ENCODE data around the gene DDR1.
A peak's percentile ranks its signal among the peaks of the same experiment; 100 is the strongest.

The DDR1 gene

DNA sequence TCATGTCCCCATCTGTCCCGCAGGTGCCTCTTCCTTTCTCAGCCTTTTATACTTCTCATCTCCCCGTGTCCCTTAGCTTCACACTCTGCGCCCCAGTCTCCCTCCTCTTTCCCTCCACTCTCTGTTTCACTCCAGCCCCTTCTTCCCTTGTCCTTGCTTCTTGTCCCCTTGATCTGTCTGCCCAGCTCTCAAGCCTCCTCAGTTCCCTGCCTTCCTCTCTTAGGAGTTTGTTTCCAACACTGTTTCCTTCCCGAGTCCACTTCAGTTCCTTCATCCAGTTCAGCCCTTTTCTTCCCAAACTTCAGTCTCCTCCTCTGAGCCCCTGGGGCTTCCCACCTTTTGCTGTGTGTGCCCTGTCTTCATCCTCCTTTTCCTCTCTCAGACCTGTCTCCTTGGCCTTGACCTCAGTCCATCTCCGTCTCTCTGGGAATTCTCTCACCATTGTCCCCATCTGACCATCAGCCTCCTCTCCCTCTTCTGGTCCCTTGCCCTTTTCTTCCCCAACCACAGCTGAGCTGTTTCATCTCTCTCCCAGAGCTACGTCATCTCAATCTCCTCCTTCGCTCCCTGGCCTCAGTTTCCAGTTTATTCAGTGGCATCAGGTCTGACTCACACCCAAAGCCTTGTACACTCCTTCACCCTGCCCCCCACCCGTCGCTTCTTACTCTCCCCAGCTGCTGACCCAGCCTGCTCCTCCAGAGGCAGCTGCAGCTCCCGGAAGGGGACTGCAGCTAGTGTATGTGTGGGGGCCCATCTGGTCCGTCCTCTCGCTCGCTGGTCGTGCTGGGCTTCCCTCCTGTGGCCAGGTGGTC is 2.7 kb upstream of the DDR1 start:
- DNase-seq = no peak

DNA sequence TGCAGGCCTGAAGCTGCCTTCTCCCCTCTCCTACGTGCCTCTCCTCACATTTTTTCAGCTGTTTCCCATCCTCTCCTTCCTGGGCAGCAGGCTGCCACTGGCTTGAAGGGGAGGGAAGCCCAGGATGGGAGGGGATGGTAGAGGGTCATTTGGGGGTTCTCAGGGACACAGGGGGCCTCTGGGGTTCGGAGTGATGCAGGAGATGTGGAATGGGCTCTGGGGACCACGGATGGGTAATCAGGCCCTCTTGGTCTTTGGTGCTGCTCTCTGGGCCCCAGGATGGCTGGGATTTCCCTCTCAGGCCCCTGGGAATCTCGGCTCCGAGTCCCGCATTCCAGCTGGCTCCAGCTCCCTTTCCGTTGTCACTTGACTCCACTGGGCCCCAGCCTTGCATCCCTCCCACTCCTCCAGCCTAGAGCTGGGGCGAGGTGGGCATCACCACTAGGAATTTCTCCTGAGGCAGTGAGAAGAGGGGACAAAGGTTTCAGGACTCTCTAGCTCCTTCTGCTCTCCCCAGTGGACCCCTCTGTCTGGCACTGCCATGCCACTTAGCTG is 2.0 kb upstream of the DDR1 start:
- DNase-seq = no peak

DNA sequence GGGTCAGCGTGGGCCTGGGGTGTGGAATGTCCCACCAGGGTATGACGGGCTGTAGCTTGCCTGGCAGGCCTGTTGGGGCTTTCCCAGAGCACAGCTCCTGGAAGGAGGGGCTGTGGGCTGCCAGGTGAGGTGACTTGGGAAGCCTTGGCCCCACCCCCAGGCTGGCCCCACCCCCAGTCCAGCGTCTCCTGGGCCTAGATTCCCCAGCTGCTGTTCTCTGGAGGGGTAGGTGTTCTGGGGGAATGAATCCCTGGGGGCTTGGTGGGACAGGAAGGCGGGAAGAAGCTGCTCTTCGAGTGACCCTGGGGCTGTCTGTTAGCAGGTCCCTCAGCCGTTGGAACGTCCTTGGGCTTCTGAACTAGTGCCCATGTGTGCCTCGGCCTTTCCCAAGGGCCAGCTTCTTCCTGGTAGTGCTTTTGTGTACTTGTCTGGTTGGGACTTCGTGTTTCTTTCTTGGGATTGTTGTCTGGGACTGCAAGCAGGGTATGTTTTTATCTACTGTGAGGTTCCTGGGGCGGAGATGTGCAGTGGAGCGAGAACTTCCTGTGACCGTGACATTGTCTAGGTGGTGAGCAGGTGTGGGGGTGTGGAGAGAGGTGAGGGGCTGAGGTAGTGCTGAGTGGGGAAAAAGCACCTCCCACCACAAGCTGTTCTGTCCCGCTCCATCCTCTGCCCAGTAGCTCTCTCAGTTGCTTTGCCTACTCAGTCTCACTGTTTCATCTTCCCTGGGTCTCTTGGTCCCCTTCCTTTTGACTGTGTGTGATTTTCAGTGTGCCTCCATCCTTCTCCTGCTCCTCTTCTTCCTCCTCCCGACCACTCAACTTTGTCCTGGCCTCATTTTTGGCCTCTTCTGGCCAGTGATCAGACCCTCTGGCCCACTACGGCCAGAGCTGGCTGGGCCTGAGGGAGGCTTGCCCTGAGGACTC is 1.3 kb upstream of the DDR1 start:
- DNase-seq = peak; percentile 26

DNA sequence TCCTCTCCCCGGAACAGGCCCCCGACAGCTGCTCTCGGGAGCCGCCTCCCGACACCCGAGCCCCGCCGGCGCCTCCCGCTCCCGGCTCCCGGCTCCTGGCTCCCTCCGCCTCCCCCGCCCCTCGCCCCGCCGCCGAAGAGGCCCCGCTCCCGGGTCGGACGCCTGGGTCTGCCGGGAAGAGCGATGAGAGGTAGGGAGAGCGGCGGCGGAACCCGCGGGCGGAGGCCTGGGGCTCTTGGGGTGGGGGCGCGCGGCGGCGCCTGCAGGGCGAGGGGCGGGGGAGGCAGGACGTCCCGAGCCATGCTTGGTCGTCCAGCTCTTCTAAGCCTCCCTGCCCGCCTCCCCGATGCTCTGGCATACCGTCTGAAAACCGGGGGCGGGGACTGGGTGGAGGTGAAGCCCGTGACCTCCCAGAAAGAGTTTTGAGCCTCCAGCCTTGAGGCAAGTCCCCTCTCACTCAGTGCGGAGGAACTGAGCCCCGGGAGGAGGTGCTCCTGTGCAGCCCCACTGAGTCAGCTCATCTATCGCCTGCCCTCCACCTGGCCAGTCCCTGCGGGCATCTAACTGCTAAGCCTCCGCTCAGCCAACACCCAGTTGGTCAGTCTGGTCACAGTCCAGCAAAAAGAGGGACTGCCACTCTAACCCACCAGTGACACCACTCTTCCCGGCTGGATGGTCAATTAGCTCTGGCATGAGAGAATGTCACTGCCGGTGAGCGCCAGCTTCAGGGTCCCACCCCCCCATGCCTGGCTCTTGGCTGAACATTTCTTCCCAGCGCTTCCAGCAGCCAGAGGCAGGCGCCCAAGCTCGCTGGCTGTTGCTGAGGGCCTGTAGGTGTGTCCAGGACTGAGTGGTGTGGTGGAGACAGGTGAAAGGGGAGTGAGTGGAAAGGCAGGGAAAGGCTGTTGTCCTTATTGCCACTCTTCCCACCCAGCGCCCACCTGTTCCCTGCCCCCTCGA is 482 bp downstream of the DDR1 start:
- peak; percentile 46 for DNase-seq

DNA sequence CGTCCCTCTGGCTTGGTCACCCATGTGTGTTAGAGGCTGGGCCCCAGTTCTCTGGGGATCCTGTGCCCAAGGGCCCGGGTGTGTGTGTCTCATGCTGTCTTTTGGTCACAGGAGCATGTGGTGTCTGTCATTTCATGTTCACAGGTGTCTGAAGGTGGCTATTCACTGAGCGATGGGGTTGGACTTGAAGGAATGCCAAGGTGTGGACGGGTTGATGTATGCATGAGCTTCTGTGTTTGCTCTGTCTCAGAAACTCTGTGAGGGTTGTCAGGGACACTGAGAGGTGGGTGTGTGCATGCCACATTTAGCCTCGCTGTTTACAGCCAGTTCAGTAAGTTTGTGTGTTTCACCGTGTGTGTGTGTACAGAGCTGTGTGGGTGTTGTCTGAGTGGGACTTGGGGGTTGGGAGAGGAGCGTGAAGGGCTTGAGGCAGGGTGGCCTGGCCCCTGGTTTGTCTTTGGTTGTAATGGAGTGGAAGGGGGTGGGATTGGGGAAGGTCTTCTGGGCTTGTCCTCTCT is 1.2 kb downstream of the DDR1 start:
- peak; percentile 24 for DNase-seq

DNA sequence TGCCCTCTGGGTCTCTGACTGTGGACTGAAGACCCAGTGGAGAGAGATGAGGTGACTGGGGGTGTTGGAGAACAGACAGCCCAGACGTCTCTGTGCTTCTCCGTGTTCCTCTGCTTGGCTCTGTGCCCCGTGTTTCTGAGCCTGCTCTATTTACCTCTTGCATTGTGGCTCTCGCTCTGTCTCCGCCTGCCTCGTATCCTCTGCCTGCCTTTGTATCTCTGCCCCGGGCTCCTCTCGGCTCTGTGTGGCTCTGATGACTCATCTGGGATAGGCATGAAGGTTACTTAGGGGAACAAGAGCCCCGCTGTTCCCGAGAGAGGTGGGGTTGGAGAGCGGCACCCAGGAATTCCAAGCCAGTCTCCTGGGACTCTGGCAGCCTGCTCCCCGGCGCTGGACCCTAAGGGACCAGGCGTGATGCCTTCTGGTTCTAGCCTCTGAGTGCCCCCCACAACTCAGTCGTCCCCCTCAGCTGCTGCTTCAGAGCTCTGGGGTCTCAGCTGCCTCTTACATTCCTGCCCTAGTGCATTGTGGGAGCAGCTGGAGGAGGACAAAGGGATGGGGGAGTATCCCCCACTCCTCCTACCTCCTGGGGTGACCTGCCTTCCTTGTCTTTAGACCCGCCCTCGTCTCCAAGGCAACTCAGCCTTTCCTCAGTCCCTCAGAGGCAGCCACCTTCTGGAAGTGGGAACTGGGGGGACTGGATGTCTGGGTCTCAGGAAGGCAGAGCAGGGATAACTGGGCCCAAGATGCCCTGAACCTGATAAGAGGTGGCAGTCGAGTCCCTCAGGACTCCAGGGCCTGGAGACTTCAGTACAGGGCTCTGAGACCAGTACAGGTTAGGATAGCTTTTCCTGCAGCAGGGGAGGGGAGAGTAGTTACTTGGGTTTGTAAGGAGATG is 1.9 kb downstream of the DDR1 start:
- DNase-seq = peak; percentile 39

DNA sequence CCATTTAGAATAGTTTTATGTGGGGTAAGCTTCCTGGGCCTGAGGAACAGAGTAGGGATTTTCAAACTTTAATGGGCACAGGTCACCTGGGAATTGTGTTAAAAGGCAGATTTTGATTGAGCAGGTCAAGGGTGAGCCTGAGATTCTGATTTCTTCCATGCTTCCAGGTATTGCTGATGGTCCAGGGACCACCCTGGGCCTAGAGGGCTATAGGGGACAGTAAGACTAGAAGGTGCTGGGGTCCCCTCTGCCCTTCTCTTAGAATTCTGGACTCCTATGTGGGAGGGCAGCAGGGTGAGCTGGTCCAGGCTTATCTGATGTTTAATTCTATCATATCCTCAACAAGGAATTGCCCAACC is 2.6 kb downstream of the DDR1 start:
- no peak for DNase-seq

DNA sequence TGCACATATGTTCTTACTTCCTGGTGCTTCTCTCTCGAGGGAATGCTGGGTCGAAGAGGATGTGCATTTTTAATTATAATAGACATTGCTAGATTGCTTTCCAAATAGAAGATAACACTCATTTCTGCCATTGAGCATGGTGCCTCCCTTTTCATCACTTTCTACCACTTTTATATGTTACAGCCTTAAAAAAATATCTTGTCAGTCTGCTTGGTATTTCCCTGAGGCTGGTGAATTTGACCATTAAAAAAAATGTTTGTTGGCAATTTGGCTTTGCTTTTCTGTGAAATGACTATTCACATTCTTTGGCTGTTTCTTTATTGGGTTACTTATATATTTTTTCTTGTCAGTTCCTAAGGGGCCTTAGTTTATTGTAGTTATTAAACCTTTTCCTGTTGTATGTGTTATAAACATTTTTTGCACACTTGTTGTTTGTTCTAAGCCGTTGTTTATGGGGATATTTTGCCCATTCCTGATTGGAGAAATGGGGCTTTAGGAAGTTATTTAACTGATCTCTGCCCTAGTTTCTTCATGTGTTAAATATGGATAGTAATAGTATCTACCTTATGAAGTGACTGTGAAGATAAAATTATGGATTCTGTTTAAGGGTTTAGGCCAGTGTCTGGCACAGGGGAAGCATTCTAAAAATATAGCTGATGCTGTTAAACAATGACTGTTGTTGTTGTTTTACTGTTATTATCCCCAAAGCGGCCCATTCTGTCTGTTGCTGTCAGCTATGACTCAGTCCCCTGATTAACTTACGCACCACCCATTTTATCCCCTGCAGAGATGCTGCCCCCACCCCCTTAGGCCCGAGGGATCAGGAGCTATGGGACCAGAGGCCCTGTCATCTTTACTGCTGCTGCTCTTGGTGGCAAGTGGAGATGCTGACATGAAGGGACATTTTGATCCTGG is 3.8 kb downstream of the DDR1 start:
- DNase-seq = no peak

DNA sequence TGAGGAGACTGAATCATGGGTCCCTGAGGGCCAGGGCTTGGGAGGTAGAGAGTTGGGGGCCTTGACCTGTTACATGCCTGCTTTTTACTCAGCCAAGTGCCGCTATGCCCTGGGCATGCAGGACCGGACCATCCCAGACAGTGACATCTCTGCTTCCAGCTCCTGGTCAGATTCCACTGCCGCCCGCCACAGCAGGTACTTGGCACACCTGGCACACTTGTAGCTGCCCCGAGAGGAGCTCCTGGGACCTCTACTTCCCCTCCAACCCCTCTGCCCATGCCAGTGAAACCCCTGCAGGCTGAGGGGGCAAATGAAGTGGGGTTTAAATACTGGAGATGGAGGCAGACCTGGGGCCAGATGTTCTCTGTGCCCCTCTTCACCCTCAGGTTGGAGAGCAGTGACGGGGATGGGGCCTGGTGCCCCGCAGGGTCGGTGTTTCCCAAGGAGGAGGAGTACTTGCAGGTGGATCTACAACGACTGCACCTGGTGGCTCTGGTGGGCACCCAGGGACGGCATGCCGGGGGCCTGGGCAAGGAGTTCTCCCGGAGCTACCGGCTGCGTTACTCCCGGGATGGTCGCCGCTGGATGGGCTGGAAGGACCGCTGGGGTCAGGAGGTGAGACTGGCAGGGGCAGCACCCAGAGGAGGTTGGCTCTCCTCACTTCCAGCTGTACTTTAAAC is 4.6 kb downstream of the DDR1 start:
- no peak for DNase-seq

DNA sequence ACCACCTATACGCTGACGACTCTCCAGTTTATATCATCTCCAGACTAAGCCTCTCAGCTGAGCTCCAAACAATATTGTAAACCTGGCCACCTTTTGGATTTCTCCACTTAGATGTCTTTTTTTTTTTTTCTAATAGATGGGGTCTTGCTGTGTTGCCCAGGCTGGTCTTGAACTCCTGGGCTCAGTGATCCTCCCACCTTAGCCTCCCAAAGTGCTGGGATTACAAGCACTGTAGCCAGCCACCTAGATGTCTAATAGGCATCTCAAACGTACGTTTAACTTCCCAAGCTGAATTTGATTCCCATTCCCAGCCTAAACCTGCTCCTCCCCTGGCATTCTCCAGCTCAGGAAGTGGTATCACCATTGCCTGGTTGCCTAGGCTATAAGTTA is 5.2 kb downstream of the DDR1 start:
- no peak for DNase-seq

DNA sequence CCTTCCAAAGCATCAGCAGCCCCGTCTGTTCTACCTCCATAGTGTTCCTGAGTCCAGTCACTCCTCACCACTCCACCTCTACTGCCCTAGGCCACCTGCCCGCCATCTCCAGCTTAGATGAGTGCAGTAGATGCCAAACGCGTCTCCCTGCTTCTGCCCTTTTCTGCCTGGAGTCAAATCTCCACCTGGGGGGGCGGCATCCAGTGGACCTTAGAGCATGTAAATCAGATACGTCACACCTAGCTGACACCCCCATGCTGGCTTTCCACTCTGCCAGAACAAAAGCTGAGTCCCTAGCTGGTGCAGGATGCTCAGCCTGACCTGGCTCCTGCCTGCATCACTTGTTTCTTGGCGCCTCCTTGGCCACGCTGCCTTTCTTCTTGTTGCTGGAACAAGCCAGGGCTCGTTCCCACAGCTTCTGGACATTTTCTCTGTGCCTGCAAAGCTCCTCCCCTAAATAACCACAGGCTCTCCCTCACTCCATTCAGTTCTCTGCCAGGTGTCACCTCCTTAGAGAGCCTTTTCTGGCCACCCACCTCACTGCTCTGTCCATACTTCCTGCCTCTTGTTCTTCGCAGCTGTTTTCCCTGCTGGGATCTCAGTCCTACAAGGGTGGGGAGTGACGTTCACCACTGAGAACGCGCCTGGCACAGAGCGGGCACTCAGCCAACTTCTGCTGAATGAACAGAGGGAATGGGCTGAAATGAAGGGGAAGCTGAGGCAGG is 5.8 kb downstream of the DDR1 start:
- DNase-seq = no peak

DNA sequence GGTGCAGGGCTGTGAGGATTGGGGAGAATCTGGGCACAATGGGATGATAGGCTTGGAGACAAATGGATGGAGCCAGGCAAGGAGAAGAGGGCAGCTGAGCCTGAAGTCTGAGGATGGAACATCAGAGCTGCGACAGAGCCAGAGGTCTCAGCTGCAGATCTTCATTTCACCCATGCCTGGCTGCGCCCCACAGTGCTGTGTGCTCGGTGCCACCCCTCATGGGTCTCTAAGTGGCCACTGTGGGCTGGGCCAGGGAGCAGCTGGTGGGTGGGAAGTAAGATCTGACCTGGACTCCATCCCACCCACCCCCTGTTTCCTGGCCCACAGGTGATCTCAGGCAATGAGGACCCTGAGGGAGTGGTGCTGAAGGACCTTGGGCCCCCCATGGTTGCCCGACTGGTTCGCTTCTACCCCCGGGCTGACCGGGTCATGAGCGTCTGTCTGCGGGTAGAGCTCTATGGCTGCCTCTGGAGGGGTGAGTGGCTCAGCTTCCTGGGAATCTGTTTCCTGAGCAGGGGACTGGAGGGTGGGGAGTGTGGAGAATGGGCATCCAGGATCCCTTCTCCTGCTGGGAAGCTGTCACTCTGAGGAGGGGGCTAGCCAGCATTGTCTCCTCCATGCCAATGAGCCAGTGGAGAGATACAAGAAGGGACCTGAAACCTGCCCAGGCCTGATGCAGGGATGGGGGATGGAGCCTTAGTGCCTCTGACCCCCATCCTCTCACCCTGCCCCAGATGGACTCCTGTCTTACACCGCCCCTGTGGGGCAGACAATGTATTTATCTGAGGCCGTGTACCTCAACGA is 6.5 kb downstream of the DDR1 start:
- no peak for DNase-seq

DNA sequence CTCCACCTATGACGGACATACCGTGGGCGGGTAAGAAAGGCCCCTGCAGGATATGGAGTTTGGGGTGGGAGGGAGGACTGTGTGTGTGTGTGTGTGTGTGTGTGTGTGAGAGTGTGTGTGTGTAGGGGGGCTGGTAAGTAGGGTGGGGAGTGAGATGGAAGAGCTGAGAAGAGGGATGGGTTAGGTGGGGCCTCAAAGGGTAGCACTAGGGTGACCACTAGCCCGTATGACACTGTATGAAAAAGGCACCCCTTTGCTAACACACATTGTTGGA is 7.1 kb downstream of the DDR1 start:
- DNase-seq = no peak

DNA sequence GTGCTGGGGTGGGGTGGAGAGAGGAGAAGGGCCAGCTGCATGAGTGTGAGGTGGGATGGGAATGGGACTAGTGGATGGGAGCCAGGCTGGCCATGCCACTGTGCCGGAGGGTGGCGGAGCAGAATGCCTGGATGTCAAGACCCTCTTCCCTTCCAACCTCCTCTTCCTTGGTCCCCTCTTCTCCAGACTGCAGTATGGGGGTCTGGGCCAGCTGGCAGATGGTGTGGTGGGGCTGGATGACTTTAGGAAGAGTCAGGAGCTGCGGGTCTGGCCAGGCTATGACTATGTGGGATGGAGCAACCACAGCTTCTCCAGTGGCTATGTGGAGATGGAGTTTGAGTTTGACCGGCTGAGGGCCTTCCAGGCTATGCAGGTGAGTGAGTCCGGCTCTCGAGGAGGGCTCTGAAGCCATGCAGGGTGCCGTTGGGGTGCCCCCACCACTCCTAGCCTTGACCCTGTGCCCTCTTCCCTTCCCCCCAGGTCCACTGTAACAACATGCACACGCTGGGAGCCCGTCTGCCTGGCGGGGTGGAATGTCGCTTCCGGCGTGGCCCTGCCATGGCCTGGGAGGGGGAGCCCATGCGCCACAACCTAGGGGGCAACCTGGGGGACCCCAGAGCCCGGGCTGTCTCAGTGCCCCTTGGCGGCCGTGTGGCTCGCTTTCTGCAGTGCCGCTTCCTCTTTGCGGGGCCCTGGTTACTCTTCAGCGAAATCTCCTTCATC is 7.7 kb downstream of the DDR1 start:
- DNase-seq = no peak

DNA sequence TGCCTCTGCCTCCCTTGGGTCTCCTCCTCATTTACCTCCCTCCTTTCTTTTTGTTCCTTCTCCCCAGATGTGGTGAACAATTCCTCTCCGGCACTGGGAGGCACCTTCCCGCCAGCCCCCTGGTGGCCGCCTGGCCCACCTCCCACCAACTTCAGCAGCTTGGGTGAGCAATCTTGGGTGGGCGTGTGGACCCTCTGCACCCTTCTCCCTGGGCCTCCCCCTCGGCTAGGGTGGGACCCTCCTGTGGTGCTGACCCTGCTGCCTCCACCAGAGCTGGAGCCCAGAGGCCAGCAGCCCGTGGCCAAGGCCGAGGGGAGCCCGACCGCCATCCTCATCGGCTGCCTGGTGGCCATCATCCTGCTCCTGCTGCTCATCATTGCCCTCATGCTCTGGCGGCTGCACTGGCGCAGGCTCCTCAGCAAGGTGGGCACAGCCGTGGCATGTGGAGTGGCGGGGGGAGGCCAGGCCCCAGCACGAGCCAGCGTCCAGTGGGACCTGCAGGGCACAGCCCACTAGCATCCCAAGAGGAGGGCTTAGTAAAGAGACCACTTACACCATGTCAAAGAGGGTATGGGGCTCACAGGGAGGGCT is 8.8 kb downstream of the DDR1 start:
- DNase-seq = no peak

DNA sequence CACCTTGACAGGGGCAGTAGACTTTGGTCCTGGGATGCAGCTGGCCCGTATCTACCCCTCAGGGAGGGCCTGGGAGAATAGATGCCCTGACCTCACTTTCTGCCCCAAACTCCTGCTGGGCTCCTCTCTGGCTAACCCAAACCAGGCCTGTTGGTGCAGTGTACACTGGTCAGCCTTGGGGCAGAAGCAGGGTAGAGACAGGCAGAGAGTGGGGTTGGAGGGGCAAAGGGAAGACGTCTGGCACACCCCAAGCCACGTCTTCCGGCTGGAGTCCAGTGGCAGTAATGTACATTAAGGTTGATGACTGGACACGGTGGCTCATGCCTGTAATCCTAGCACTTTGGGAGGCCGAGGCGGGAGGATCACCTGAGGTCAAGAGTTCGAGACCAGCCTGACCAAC is 9.3 kb downstream of the DDR1 start:
- no peak for DNase-seq

DNA sequence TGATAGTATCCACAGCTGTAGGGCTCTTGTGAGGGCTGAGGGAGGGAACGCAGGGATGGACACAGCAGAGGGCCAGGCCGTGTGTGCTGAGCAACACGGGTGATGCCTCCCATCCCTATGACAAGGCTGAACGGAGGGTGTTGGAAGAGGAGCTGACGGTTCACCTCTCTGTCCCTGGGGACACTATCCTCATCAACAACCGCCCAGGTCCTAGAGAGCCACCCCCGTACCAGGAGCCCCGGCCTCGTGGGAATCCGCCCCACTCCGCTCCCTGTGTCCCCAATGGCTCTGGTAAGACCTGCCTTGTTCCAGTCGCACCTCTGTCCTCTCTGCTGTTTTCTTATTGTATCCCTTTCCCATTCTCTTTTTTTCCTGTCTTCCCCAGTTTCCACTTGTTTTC is 10.1 kb downstream of the DDR1 start:
- DNase-seq = no peak
